Measurements from ENCODE around the gene SND1.

DNA sequence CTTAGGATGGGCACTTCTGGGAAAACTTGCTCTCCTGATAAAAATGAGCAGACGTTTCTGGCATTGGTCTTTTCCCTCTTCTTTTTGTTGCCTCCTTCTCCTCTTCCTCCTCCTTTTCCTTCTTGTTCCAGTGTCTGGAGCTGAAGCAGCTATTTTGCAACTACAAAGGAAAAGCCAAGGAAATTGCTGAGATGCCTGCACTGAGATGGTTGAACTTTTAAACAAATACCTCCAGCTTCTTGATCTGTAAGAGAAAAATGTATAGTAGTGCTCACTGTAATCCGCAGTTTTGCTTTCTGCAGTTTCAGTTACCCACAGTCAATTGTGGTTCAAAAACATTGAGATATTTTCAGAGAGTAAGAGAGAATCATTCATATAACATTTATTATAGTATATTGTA lies 7.5 kb upstream of the SND1 start:
- TF ChIP-seq POLR2AphosphoS5 (IDR thresholded peaks at IDR 0.05; ENCODE audit: borderline replicate concordance, low read depth, low read length): no peak
- no peak for TF ChIP-seq EZH2 (IDR thresholded peaks at IDR 0.05)
- TF ChIP-seq FOXP2 (optimal IDR thresholded peaks at IDR 0.05; ENCODE audit: control extremely low read depth, extremely low read length, insufficient read depth): no peak
